ENCODE data around the gene CRLF2. TPM values are rescaled to one million over a fixed set of nuclear protein-coding genes. Genes with fewer than 3 reads are reported as not detected.

Gene CRLF2
- polyA plus RNA-seq, 2 of the 4 experiments (the other 2 are of a cell fraction) = 0.08 to 0.37 TPM

DNA sequence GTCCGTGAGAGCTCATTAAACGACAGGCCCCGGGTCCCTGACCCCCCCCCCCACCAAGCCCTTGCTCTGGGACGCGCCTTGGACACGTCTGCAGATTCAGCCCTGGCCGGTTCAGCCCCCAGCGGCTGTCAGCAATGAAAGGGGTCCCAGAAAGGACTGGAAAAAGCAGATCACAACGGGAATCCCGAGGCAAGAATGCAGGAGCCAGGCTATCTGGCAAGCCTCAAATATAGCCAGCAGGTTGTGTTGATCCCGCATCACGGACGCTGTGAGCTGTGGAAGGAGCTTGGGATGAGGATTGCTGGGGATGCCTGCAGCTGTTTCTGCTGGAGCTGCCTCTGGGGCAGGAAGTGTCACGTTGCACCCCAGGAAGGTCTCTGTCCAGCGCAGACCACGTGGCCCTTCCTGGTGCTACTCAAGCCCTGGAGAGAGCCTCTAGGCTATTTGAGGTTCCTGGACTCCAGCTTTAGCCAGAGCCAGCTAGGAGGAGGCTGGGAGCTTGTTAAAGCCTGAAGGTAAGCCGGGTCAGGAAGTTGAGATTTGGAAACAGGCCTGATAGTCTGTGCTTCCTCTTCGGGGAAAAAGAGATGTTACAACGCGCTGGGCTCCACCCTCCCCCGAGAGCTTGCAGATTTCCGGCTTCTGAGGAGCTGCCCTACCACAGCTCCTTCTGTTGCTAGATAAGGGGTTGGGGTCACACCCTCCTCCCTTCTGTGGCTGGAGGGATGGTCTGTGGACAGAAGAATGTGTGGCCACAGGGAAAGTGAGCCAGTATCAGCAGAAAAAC is 36.8 kb upstream of the CRLF2 start:
- 27% methylated on average over 22 of the region's 22 CpGs for WGBS (ENCODE audit: missing lambda C conversion rate)
- no peak for FAIRE-seq
- peaks cover 17% of the 10 kb centered on the region for H3K4me1 ChIP-seq
- H3K27ac ChIP-seq = peak overlapping the region; percentile 41 to 64; a peak in 4 of 6 replicates
- ChIA-PET POLR2A (no interaction called here), CTCF (no interaction called here)
- H3K4me3 ChIP-seq = no peak overlapping the region
- H3K4me2 ChIP-seq = peak overlapping the region; percentile 58
- TF ChIP-seq MAX (IDR thresholded peaks at IDR 0.05) = peak; percentile 92
- no peak for TF ChIP-seq EHMT2 (IDR thresholded peaks at IDR 0.05; ENCODE audit: low read depth)
- peak; percentile 69 for TF ChIP-seq USF2 (IDR thresholded peaks at IDR 0.05)
- TF ChIP-seq HES2 (IDR thresholded peaks at IDR 0.05) = no peak
- no peak for TF ChIP-seq RCOR1 (IDR thresholded peaks at IDR 0.05; ENCODE audit: low read depth, low read length)
- ATAC-seq = peak; percentile 68 to 70
- DNase-seq (ENCODE audit: low read depth in 1 of 2, low spot score in 1 of 2) = peak in 1 of 2 experiments; percentile 60
- no peaks in the 10 kb centered on the region; the same call in 2 of the 3 replicates for H3K9me3 ChIP-seq

- ChIA-PET CTCF (no interaction called here), POLR2A (no interaction called here)
- TF ChIP-seq KDM1A (IDR thresholded peaks at IDR 0.05; ENCODE audit: low read depth) = no peak
- no peak for TF ChIP-seq GATA3 (IDR thresholded peaks at IDR 0.05; ENCODE audit: borderline replicate concordance)
- TF ChIP-seq EP300 (IDR thresholded peaks at IDR 0.05) = no peak
- no peak for TF ChIP-seq CHD2 (IDR thresholded peaks at IDR 0.05; ENCODE audit: low read length, partially characterized antibody)
- no peak for TF ChIP-seq CBX2 (IDR thresholded peaks at IDR 0.05; ENCODE audit: borderline replicate concordance, low read depth)
- TF ChIP-seq HOXB13 (CRISPR knock-in tag; IDR thresholded peaks at IDR 0.05; ENCODE audit: low read depth) = no peak
- TF ChIP-seq EHF (CRISPR knock-in tag; IDR thresholded peaks at IDR 0.05) = no peak
- TF ChIP-seq HOXB5 (CRISPR knock-in tag; IDR thresholded peaks at IDR 0.05) = no peak
- TF ChIP-seq PBX3 (IDR thresholded peaks at IDR 0.05) = no peak
- no peak for TF ChIP-seq NR3C1 (IDR thresholded peaks at IDR 0.05)
- no peak for TF ChIP-seq PHF8 (IDR thresholded peaks at IDR 0.05; ENCODE audit: borderline replicate concordance, low read depth)
- TF ChIP-seq, protein P1, sequence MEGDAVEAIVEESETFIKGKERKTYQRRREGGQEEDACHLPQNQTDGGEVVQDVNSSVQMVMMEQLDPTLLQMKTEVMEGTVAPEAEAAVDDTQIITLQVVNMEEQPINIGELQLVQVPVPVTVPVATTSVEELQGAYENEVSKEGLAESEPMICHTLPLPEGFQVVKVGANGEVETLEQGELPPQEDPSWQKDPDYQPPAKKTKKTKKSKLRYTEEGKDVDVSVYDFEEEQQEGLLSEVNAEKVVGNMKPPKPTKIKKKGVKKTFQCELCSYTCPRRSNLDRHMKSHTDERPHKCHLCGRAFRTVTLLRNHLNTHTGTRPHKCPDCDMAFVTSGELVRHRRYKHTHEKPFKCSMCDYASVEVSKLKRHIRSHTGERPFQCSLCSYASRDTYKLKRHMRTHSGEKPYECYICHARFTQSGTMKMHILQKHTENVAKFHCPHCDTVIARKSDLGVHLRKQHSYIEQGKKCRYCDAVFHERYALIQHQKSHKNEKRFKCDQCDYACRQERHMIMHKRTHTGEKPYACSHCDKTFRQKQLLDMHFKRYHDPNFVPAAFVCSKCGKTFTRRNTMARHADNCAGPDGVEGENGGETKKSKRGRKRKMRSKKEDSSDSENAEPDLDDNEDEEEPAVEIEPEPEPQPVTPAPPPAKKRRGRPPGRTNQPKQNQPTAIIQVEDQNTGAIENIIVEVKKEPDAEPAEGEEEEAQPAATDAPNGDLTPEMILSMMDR (IDR thresholded peaks at IDR 0.05) = no peak
- peak in 1 of 2 experiments; percentile 45; a peak in 3 of 6 replicates for ATAC-seq
- peak in 1 of 2 experiments; percentile 50 for DNase-seq (ENCODE audit: low read depth in 1 of 2, low spot score in 1 of 2)
- WGBS (ENCODE audit: missing lambda C conversion rate) = 13% methylated on average over 23 of the region's 34 CpGs
- Histone ChIP-seq H3K4me3 (no peak overlapping the region; the same call in 2 of the 3 replicates), H3K9me3 (no peaks in the 10 kb centered on the region), H3K4me1 (peaks cover 17% of the 10 kb centered on the region), H3K27ac (peak overlapping the region; percentile 41 to 64; a peak in 4 of 6 replicates), H3K4me2 (peak overlapping the region; percentile 58)
- no peak for FAIRE-seq
These were observed 36.0 kb upstream of the CRLF2 start for GRCh38 chrX:1248331-1249061.

DNA sequence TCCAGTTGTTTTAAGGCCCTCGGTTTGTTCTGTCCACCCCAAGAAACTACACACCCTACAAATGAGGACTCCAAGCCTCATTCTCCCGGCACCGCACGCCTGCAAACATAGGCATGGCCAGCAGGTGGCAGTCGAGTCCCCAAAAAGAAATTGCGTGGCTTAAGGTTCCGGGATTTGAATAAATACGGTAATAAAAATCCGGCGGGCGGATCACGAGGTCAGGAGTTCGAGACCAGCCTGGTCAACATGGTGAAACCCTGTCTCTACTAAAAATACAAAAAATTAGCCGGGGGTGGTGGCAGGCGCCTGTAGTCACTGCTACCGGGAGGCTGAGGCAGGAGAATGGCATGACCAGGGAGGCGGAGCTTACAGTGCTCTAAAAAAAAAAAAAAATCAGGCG is 34.4 kb upstream of the CRLF2 start:
- peaks cover 24% of the 10 kb centered on the region for H3K4me1 ChIP-seq
- DNase-seq (ENCODE audit: low read depth in 1 of 2, low spot score in 1 of 2) (peak; percentile 72 to 88), FAIRE-seq (no peak), ATAC-seq (peak; percentile 37 to 63; a peak in 4 of 6 replicates)
- ChIA-PET POLR2A (no interaction called here), CTCF (no interaction called here)
- H3K9me3 ChIP-seq = no peaks in the 10 kb centered on the region
- no peak overlapping the region for H3K27ac ChIP-seq
- TF ChIP-seq MAFK (IDR thresholded peaks at IDR 0.05; ENCODE audit: partially characterized antibody) = no peak
- 0 out of 2 replicates have a peak, but pooled peaks have one; percentile 57 for TF ChIP-seq KDM1A (IDR thresholded peaks at IDR 0.05; ENCODE audit: low read depth)
- TF ChIP-seq SMC3 (IDR thresholded peaks at IDR 0.05) = peak; percentile 87
- TF ChIP-seq RAD21 (conservative IDR thresholded peaks at IDR 0.05 in 1 of 2, IDR thresholded peaks at IDR 0.05 in 1 of 2) = peak; percentile 88 to 94
- peak; percentile 39; the same call in 1 of the 2 replicates for TF ChIP-seq MAX (IDR thresholded peaks at IDR 0.05)
- TF ChIP-seq, protein P1 (IDR thresholded peaks at IDR 0.05) = peak; percentile 83
- TF ChIP-seq ESRRA (IDR thresholded peaks at IDR 0.05; ENCODE audit: borderline replicate concordance, low read length) = no peak
- peak; percentile 39; the same call in 1 of the 2 replicates for TF ChIP-seq MYC (IDR thresholded peaks at IDR 0.05; ENCODE audit: borderline replicate concordance, low read length)
- no peak for TF ChIP-seq BHLHE40 (IDR thresholded peaks at IDR 0.05; ENCODE audit: low read depth, low read length)
- peak; percentile 74; the same call in 1 of the 2 replicates for TF ChIP-seq CHD4 (IDR thresholded peaks at IDR 0.05; ENCODE audit: borderline replicate concordance)
- H3K4me2 ChIP-seq = no peak overlapping the region
- no peak overlapping the region for H3K4me3 ChIP-seq
- WGBS (ENCODE audit: missing lambda C conversion rate) = 3% methylated on average over 18 of the region's 18 CpGs
